ENCODE results near the gene LAMA5.

DNA sequence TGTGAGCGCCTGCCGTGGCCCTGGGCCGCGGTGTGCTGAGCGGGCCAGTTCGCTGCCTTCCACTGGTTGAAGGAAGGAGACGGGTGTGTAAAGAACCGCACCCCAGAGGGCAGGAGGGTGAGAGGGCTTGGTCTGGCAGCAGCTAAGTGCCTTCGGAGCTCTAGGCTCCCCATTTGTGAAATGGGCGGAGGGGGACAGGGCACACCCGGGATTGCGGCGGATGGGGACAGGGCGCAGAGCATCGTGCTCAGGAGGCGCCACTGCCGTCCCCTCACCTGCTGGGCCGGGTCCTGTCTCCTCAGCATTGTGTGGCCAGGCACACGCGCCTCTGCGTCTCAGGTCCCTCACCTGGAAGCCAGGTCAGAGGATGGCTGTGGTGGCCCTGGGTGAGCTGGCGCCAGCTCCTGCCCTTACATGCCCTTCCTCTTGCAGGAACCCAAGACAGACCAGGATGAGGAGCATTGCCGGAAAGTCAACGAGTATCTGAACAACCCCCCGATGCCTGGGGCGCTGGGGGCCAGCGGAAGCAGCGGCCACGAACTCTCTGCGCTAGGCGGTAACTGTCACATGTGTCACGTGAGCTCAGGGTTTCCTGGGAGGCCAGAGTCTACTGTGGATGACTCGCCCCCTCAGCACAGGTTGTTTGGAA lies 61.2 kb downstream of the LAMA5 start:
- TF ChIP-seq, protein P1, sequence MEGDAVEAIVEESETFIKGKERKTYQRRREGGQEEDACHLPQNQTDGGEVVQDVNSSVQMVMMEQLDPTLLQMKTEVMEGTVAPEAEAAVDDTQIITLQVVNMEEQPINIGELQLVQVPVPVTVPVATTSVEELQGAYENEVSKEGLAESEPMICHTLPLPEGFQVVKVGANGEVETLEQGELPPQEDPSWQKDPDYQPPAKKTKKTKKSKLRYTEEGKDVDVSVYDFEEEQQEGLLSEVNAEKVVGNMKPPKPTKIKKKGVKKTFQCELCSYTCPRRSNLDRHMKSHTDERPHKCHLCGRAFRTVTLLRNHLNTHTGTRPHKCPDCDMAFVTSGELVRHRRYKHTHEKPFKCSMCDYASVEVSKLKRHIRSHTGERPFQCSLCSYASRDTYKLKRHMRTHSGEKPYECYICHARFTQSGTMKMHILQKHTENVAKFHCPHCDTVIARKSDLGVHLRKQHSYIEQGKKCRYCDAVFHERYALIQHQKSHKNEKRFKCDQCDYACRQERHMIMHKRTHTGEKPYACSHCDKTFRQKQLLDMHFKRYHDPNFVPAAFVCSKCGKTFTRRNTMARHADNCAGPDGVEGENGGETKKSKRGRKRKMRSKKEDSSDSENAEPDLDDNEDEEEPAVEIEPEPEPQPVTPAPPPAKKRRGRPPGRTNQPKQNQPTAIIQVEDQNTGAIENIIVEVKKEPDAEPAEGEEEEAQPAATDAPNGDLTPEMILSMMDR (conservative IDR thresholded peaks at IDR 0.05; ENCODE audit: low read length) = no peak
- no peak for TF ChIP-seq EZH2phosphoT487 (IDR thresholded peaks at IDR 0.05; ENCODE audit: borderline replicate concordance, low read depth, low read length)

Data from OCI-LY7 (cell line).